NCI-H2029 (cell line): ENCODE measurements around the gene MTERF2.

Experiments used
- DNase-seq: peaks from one replicate; lab custom pipeline; 2025; lab: John Stamatoyannopoulos, UW

Gene MTERF2

DNA sequence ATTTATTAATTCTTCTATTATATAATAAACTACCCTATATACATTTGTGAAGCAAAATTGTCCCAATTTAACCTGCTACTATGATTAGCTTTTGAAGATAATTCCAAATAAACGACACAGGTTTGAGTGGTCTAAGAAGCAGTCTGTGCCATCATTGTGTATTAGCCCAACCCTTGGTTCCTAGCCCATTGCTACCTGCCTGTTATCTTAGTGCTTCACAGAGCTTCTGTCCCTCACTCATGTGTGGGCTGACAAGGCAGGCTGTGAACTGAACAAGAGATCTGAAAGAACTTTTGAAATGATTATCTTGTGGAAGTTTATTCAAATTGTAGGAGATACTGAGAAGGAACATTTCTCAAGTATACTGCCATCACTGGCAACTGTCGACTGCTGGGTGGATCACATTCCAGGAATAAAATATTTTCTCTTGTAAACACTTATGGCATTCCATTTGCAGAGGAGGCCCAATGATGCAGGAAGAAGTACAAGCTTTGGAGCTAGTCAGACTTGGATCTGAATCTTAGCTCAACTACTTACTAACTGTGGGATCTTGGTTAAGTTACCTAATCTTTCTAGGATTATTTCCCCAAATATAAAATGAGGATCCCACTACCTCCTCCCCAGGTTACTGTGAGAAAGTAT is 7.8 kb upstream of the MTERF2 start:
- DNase-seq: no peak

DNA sequence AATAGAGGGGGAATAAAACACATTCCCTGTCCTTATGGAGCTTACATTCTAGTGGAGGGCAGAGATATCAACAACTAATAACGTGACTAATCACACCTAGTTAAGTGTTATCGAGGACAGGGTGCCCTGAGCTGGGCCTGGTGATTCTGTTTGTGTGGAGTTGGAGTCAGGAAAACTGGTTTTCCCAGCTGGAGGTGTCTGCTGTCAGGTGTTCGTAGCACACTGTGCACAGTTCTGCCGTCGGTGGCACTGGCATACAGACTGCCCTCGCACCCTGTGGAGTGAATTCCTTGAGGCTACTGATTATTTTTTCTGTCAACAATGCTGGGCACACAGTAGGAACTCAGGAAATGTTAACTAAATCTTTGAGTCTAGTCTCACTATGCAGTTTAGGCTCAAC is 900 bp upstream of the MTERF2 start:
- DNase-seq: no peak

DNA sequence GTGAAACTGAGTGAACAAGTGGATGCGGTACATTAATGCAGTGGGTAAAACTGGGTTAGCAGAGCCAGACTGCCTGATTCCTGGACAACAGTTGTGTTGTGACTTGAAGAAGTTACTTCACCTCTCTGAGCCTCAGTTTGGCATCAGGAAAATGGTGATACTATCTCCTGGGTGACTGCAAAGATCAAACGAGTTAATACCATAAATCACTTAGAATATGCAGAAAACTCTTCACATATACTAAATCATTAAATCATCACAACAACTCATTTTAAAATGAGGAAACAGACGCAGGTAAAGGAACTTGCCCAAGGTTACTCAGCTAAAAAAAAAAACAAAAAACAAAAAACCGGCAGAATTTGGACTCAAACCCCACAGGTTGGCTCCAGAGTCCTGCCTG is 811 bp downstream of the MTERF2 start:
- DNase-seq: no peak

DNA sequence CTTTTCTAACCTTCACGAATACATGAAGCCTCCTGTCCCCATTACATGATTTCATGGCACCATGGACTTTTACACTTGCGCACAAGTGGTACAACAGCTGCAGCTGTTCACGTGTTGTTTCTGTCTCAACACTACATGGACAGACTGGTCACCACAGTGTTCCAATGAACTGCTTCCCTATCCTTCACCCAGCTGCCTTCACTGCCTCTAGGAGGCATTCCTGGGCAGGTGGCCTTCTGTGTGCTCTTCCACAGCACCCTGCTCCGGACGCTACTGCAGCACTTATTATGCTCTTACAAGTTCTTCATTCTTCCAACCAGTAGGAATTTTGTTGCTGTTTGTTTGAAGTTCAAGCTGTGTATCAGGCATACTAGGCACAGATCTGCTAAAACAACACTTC is 1.5 kb downstream of the MTERF2 start:
- DNase-seq: no peak

DNA sequence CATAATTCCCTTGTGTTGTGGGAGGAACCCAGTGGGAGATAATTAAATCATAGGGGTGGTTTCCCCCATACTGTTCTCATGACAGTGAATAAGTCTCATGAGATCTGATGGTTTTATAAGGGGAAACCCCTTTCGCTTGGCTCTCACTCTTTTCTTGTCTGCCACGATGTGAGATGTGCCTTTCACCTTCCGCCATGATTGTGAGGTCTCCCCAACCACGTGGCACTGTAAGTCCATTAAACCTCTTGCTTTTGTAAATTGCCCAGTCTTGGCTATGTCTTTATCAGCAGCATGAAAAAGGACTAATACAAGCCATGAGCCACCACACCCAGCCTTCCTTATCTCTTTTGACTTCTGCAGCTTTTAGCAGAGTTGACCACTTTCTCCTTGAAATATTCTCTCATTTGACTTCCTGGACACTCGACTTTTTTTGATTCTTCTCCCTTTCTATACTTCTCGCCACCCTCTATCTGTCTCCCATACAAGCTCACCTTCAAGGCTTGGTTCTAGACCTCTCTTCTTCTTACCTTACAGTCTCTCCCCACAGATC is 2.3 kb downstream of the MTERF2 start:
- DNase-seq: no peak

DNA sequence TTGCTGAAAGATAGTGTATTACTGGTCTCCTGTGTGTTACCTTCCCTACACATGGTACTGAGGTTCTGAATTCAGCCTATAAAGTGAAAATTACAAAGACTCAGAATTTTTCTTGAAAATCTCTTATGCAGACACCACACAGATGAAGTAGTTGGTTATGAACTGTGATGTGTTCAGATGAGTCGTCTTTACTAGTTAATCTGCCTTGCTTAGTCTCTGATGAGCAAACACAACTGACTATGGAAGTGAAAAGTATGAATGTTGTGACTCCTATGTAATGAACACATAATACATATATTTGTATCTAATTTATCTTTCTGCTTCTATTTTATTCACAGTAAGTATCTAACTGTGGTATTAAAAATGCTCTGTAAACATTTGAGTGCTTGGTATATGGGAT is 4.7 kb downstream of the MTERF2 start:
- no peak for DNase-seq

DNA sequence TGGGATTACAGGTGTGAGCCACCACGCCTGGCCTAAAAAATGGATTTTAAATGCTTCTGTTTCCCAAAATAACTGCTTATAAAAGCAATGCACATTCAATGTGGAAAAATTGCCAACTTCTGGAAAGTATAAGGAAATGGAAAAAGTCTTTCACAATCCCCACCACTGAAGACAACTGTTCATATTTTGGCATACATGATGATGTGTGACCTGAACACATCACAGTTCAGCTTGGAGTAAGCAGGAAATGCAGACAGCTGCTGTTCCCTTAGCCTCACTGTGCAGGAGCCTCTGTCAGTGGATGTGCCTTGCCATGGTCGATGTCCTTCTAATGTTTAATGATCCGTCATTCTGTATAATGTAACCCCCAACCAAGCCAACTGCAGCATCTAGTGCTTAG is 5.2 kb downstream of the MTERF2 start:
- no peak for DNase-seq

DNA sequence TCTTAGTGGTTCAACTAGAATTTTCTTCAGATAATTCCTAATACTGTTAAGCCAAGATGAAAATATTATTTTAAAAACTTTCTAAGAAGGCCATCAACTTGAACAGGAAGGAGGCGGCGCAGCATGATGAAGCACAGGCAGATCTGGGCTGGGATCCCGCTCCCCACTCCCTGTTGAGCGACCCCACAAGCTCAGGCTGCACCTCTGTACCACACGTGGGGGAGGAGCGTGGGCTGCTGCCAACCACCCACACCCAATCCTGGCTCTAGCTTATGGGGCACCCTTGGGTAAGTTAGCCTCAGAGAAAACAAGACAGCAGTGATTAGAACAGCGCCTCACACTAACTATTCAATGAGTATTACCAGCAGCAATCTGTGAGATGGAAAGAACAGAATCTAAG is 6.0 kb downstream of the MTERF2 start:
- DNase-seq: no peak

DNA sequence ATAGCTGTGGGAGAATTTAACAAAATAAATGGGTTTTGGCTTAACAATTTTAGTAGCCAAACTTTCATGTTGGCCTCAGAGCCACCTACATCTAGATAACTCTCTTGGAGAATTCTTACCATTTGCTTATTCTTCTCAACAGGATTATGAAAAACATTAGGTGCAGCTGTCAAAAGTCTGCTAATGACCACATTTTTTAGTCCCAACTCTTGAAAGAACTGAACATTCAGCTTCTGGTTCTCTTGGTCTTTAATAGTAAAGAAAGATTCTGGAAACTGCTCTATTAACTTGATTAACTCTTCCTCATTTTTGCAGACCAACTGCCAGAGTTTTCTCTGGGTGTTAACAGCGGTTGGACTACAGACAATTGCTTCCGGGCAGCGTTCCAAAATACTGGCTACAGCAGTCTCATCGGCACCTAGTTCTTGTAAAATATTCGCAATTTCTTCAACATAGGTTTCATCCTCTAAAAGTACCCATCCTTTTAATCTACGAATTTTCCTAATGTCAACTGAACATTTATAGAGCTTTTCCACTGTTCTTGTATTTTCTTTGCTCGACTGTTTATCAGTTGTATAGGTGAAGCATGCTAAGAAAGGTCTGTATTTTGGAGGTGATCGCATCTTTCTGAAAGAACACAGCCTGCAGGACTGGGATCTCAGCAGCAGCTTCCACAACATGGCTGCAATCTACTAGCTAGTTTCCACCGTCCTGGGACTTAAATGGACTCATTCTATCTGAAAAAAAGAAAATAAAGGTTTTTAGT is 8.7 kb downstream of the MTERF2 start:
- DNase-seq: peak; percentile 19

DNA sequence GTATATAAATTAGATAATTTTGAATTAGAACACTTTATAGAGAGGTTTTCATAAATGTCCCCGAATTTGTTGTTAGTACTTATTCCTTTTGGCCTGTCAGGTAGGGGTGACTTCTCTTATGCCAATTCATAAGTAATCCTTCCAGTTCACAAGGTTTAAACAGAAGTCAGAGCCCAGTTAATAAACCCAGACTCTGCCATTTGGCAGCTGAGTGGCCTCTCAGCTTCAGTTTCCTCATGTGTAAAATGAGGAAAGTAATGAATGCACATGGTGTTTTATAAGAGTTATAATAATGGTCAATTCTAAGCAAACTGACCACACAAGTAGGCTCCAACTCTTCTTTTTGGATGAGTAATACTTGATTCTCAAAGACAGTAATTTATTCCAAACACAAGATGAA is 10.3 kb downstream of the MTERF2 start:
- DNase-seq: no peak

DNA sequence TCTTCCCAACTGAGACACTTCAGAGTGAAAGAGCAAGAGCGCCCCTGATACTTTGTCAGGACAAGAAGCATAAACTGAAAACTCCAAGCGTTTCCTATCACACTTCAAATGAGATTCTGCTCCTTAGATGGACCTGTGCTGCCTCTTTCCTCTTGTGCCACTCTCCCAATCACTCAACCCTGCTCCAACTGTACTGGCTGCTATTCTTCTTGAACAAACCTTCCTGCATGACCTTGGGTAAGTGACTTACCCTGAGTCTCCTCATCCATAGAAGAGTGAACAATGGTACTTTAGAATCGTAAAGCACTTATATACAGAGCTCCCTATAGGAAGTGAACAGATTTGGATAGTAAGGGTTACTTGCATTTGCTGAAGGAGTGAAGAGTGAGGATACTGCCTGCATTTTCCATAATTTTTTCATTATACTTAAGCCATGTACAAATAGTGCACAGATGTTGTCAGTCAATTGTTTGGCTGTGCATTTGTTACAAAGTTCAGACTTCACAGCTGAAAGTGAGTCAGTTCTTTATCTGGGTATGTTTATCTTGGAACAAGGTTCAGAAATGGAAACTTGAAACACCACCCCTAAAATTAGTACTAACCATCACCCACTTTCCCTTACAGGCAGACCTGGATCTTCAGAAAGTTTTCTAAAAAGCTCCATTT is 10.8 kb downstream of the MTERF2 start:
- no peak for DNase-seq

DNA sequence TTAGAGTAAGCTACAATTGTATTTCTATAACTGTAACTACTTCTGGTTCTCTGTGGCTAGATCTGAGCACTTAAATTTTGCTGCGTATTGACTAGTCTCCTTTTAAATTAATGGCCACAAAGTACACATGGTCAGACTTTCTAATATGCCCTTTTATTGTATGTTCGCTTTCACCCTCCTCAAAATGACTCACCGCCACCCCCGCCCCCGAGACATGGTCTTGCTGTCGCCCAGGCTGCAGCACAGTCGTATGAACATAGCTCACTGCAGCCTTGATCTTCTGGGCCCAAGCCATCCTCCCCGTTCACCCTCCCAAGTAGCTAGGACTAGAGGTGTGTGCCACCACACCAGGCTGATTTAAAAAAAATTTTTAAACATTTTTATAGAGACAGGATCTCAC is 11.8 kb downstream of the MTERF2 start:
- DNase-seq: no peak

DNA sequence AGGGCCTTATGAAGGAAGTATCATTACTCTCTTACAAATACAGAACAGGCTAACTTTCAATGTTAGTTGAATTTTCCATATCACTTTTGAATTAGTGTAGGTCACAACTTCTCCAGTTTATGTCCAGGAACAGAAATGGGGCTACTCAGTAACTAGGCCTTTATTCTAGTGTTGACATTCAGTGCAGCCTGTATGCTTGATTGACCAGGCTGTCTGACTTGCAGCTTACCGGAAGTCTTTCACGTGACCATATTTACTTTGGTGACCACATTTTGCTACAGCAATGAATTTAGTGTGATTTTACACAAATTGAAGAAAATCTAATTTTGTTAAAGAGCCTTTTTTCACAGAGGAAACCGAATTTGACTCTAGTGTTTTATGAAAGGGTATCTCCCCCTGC is 12.4 kb downstream of the MTERF2 start:
- peak; percentile 61 for DNase-seq

DNA sequence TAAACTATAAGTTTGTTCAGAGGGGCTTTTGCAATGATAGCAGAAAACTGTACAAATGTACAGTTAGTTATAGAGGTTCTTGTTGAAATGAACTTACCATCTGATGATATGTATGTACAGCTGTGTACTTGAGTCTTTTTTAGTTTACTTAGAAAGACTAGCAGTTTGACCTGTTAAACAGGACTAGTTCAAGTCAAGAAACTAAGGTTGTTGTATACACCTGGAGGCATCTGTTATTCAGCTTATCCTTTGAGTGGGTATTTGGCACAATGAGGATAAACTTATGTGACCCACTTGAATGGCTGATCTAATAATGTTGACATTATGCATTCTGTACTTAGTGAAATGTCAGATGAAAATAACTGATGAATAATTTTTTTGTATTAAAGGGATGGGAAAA is 13.4 kb downstream of the MTERF2 start:
- DNase-seq: no peak

DNA sequence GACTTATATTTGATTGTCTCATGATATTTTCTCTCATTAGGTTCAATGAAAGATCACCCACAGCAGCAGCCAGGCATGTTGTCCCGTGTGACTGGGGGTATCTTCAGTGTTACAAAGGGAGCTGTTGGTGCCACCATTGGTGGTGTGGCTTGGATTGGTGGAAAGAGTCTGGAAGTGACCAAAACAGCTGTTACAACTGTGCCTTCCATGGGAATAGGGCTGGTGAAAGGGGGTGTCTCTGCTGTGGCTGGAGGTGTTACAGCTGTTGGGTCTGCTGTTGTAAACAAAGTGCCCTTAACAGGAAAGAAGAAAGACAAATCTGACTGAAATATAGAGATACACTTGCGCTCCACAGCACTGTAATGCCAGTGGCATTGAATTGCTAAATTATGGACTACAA is 15.9 kb downstream of the MTERF2 start:
- DNase-seq: no peak

DNA sequence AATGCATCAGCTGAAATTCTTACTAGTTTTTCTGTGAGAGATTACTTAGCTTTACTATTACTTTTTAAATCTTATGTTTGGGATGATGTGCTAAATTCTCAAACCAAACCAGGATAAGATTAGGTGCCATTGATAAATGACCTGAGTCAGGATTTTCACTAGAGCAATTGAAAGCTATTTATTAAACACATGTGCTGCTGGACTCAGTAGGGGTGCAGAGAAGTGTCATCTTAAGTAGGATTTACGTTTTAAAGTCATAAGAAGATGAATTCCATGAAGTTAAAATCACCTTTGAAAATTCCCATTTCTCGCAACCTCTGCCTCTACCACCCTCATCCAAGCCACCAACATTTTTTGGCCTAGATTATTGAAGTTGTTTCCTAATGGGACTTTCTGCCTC is 22.4 kb downstream of the MTERF2 start:
- no peak for DNase-seq

DNA sequence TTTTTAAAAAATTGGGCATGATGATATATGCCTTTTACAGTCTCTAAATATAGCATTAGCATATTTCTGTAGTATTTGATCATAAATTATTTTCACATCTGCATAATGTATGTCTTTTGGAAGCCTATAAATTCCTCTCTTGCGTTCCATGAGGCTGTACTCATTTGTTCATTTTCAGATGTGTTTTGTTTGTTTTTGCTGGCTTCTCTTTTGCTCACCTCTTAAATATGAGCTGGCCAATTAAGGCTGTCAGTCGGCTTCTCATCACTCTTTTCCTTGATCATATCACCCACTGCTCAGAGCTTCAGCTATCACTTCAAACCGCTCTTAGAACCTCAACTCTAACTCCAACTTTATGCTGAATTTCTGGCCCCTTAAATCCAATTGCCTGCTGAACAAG is 24.7 kb downstream of the MTERF2 start:
- DNase-seq: no peak

DNA sequence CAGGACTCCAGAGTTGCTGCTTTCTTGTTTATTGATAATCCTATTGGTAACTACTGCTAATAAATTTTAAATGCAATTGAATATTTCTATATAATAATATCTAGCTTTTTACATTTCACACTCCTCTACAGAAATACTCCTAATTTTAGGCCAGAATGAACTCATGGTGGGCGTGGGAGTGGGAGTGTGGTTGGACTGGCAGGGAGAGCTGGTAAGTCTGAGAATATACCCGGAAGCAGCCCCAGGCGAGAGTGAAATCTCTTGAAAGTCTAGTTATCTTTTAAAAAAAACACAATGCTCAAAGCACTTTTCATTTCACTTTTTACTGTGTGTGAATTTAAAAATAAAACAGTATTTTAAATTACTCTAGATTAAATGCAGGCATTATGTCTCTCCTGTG is 26.5 kb downstream of the MTERF2 start:
- no peak for DNase-seq

DNA sequence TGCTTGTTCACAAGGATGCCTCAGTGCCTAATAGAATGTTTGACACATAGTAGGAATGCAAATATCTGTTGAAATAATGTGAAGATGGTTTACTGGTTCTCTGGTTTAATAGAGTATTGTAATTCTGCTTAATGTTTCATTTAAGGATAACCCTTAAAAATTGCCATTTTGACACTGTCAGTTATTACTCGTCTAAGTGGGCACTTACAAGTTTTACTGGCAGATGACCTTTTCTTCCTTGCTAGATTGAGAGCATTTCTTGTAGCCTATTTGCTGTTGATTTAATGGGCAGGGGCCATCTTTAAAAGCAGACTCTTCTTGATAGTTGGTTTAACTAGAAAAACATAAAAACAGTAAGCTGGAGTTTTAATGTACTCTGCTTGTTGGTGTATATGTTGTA is 29.4 kb downstream of the MTERF2 start:
- DNase-seq: no peak

DNA sequence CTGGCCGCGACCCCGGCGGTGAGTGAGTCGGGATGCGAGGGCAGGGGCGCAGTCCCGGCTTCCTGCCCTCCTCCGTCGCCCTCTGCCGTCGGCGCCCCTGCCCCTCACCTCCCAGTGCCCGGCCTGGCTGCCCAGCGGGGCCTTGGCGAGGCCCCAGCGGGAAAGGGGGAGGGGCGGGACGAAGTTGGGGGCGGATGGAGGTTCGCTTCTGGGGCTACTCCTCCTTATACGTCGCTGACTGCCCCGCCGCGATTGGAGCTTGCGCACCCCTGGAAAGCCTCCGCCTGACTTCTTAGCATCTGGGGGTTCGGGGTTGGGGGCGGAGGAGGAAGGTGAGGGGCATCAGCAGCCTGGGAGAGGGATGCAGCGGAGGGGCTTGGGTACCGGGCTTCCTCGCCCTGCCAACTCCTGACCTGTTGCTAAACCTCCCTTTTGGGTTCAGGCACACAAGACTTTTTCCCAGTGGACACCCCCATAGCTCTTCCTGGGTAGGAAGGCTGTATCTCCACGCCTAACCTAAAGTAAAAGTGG is 30.8 kb downstream of the MTERF2 start:
- no peak for DNase-seq

DNA sequence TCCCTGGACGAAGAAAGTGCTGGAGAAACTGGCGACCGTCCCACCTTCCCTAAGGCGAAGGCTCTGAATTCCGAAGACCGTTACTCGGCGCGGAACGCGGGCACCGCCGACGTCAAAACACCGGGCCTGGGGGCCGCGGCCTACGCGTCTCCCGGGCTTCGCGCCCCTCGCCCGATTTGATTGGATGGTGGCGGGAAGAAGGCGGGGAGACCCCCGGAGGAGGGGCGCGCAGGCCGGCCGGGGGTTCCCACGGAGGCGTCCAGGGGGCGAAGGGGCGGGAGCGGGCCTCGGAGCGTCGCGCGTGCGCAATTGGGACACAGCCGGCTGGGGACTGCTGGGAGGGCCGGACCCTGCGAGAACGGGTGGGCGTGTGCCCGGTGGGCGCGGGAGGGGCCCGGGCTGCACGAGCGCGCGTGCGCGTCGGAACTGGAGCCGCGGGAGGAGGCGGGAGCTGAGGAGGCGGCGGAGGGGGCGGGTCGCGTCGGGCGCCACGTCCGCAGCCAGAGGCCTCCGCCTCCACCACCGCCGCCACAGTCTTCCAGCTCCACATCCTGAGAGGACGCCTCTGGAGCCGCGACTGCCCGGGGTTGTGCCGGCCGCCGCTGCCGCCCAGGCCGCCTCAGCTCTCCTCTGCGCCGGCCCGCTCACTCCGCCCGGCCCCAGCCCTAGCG is 31.4 kb downstream of the MTERF2 start, which contains the start of gene TMEM263:
TSS of gene TMEM263 (plus strand) at position 531 of the 671 bp plus-strand sequence. CDS start 11,210 bp downstream, outside the sequence.
- peak; percentile 85 for DNase-seq
